H9 (cell line): ENCODE results near the gene FICD. TPM values are rescaled to one million over a fixed set of nuclear protein-coding genes. Genes with fewer than 3 reads are reported as not detected.

Experiments used
- DNase-seq: peaks from one replicate; pipeline ENCODE4 v3.0.0-alpha.2; 2017
- H2AFZ ChIP-seq: one replicate; pipeline ENCODE4 v1.6.1; 2013; ENCODE audit warnings: mild to moderate bottlenecking, low read length, control low read depth, moderate library complexity
- H2AK5ac ChIP-seq: 2 replicates; pipeline ENCODE4 v1.6.1; 2013; ENCODE audit warnings: low read length, control low read depth, mixed read lengths; ENCODE audit not compliant: insufficient read length
- H2BK120ac ChIP-seq: one replicate; pipeline ENCODE4 v1.6.1; 2013; ENCODE audit warnings: low read depth, mild to moderate bottlenecking, low read length, control low read depth, inconsistent platforms; ENCODE audit not compliant: poor library complexity, severe bottlenecking
- H2BK12ac ChIP-seq: 2 replicates; pipeline ENCODE4 v1.6.1; 2013; ENCODE audit warnings: low read length, control low read depth, mixed read lengths, low read depth; ENCODE audit not compliant: insufficient read length
- H2BK15ac ChIP-seq: 2 replicates; pipeline ENCODE4 v1.6.1; 2013; ENCODE audit warnings: low read depth, low read length, control low read depth
- H2BK20ac ChIP-seq: one replicate; pipeline ENCODE4 v1.6.1; 2013; ENCODE audit warnings: low read depth, mild to moderate bottlenecking, low read length, control low read depth, inconsistent platforms; ENCODE audit not compliant: poor library complexity, severe bottlenecking
- H2BK5ac ChIP-seq: 2 replicates; pipeline ENCODE4 v1.6.1; 2013; ENCODE audit warnings: low read length, control low read depth, mixed read lengths; ENCODE audit not compliant: insufficient read length
- H3K14ac ChIP-seq: 2 replicates; pipeline ENCODE4 v1.6.1; 2013; ENCODE audit warnings: low read length, control low read depth; ENCODE audit not compliant: insufficient read depth
- H3K18ac ChIP-seq: 2 replicates; pipeline ENCODE4 v1.6.1; 2013; ENCODE audit warnings: low read depth, mild to moderate bottlenecking, mixed read lengths, low read length, control low read depth; ENCODE audit not compliant: insufficient read length
- H3K23ac ChIP-seq: 2 replicates; pipeline ENCODE4 v1.6.1; 2013; ENCODE audit warnings: low read length, control low read depth, mixed read lengths, low read depth; ENCODE audit not compliant: insufficient read length
- H3K23me2 ChIP-seq: 2 replicates; pipeline ENCODE4 v1.6.1; 2013; ENCODE audit warnings: low read depth, mild to moderate bottlenecking, mixed read lengths, low read length, control low read depth; ENCODE audit not compliant: insufficient read length, poor library complexity, severe bottlenecking
- H3K27ac ChIP-seq: 2 replicates; pipeline ENCODE4 v1.5.1; 2013; ENCODE audit warnings: low read length, control low read depth, mixed read lengths, low read depth; ENCODE audit not compliant: insufficient read length
- H3K27me3 ChIP-seq: 2 replicates; pipeline ENCODE4 v1.6.1; 2013; ENCODE audit warnings: low read length, control low read depth, inconsistent platforms; ENCODE audit not compliant: insufficient read depth
- H3K4ac ChIP-seq: 2 replicates; pipeline ENCODE4 v1.6.1; 2013; ENCODE audit warnings: low read depth, mild to moderate bottlenecking, control low read depth, inconsistent platforms, low read length, moderate library complexity
- H3K4me1 ChIP-seq: 2 replicates; pipeline ENCODE4 v1.6.1; 2013; ENCODE audit warnings: low read length, control low read depth, inconsistent platforms; ENCODE audit not compliant: insufficient read depth
- H3K4me2 ChIP-seq: 2 replicates; pipeline ENCODE4 v1.6.1; 2013; ENCODE audit warnings: low read length, control low read depth, mixed read lengths; ENCODE audit not compliant: insufficient read length, insufficient read depth
- H3K56ac ChIP-seq: 2 replicates; pipeline ENCODE4 v1.6.1; 2013; ENCODE audit warnings: low read depth, mild to moderate bottlenecking, mixed read lengths, low read length, control low read depth; ENCODE audit not compliant: insufficient read length
- H3K79me1 ChIP-seq: 2 replicates; pipeline ENCODE4 v1.6.1; 2013; ENCODE audit warnings: low read depth, mild to moderate bottlenecking, moderate library complexity, low read length, control low read depth, inconsistent platforms; ENCODE audit not compliant: insufficient read depth, poor library complexity, severe bottlenecking
- H3K79me2 ChIP-seq: 2 replicates; pipeline ENCODE4 v1.6.1; 2013; ENCODE audit warnings: low read length, control low read depth, inconsistent platforms; ENCODE audit not compliant: insufficient read depth
- H3K9ac ChIP-seq: 2 replicates; pipeline ENCODE4 v1.6.1; 2013; ENCODE audit warnings: low read length, control low read depth, mixed read lengths; ENCODE audit not compliant: insufficient read length; ENCODE audit errors: extremely low read depth
- H3K9me3 ChIP-seq: one replicate; pipeline ENCODE4 v1.6.1; 2013; ENCODE audit warnings: low read depth, low read length, inconsistent platforms; ENCODE audit not compliant: control insufficient read depth
- H3T11ph ChIP-seq: one replicate; pipeline ENCODE4 v1.6.1; 2013; ENCODE audit warnings: mild to moderate bottlenecking, low read length, control low read depth, inconsistent platforms
- H4K20me1 ChIP-seq: one replicate; pipeline ENCODE4 v1.6.1; 2013; ENCODE audit not compliant: control insufficient read depth, insufficient read length, insufficient read depth
- H4K5ac ChIP-seq: 2 replicates; pipeline ENCODE4 v1.6.1; 2013; ENCODE audit warnings: low read depth, mild to moderate bottlenecking, mixed read lengths, low read length, control low read depth; ENCODE audit not compliant: insufficient read length
- H4K8ac ChIP-seq: replicated peaks from 2 replicates; pipeline ENCODE4 v1.6.1; 2013; ENCODE audit warnings: low read length, control low read depth, mixed read lengths, low read depth; ENCODE audit not compliant: insufficient read length
- H4K91ac ChIP-seq: 2 replicates; pipeline ENCODE4 v1.6.1; 2013; ENCODE audit warnings: low read depth, mild to moderate bottlenecking, moderate library complexity, mixed read lengths, low read length, control low read depth; ENCODE audit not compliant: insufficient read length
- H3K27ac Mint-ChIP-seq, 3 experiments: 2 replicates in 2 of 3; 3 replicates in 1 of 3; pipeline ENCODE4 v1.8.0; 2020 to 2021; ENCODE audit warnings: mixed read lengths in 3 of 3, mild to moderate bottlenecking in 1 of 3, moderate library complexity in 1 of 3
- H3K27me3 Mint-ChIP-seq: 2 replicates; pipeline ENCODE4 v1.8.0; 2021; ENCODE audit warnings: low read depth, mild to moderate bottlenecking, moderate library complexity, mixed read lengths
- H3K36me3 Mint-ChIP-seq, 3 experiments: 2 replicates in 2 of 3; 3 replicates in 1 of 3; pipeline ENCODE4 v1.8.0; 2020 to 2021; ENCODE audit warnings: low read depth in 3 of 3, mixed read lengths in 3 of 3; ENCODE audit not compliant: insufficient read depth in 1 of 3
- H3K4me1 Mint-ChIP-seq, 2 experiments: 2 replicates each; pipeline ENCODE4 v1.8.0; 2020; ENCODE audit warnings: mixed read lengths in 2 of 2
- H3K4me3 Mint-ChIP-seq, 2 experiments: 2 replicates in 1 of 2; 3 replicates in 1 of 2; pipeline ENCODE4 v1.8.0; 2020 to 2021; ENCODE audit warnings: mild to moderate bottlenecking in 2 of 2, mixed read lengths in 2 of 2, moderate library complexity in 1 of 2
- H3K9me3 Mint-ChIP-seq, 2 experiments: 2 replicates in 1 of 2; 3 replicates in 1 of 2; pipeline ENCODE4 v1.8.0; 2020; ENCODE audit warnings: mild to moderate bottlenecking in 2 of 2, mixed read lengths in 2 of 2, moderate library complexity in 1 of 2
- CTCF ChIP-seq: fragments of 200-600 bp; sonication (generic); conservative IDR thresholded peaks from 3 replicates; pipeline ENCODE4 v1.8.0; 2021; ENCODE audit warnings: antibody characterized with exemption, mild to moderate bottlenecking
- WGBS: extraction: QIAGEN DNeasy Blood & Tissue Kit; methylation state at CpG from one replicate; pipeline ENCODE4 v1.1.7; 2013; ENCODE audit warnings: missing lambda C conversion rate, low lambda C conversion rate, mixed read lengths; ENCODE audit not compliant: insufficient read length; ENCODE audit errors: extremely low coverage; 5-methylcytosine and 5-hydroxymethylcytosine counted together
- total RNA-seq: library from RNA; stranded (reverse); gene quantifications from 2 replicates; pipeline ENCODE4 v1.2.1, GENCODE V29; 2021

FICD gene
- total RNA-seq, 1 experiment from 2014 or later: 5.1 TPM

- no peaks in the 10 kb centered on the region; the same call in 1 of the 2 replicates for H3K27me3 Mint-ChIP-seq
- no peak overlapping the region for H3K56ac ChIP-seq
These were observed 2.4 kb downstream of the FICD start for GRCh38 chr12:108517288-108518100.

More at GRCh38 chr12:108517288-108518100, 2.4 kb downstream of the FICD start:
- H4K20me1 ChIP-seq: peaks cover 2% of the 10 kb centered on the region
- H2BK20ac ChIP-seq: no peak overlapping the region
- Mint-ChIP-seq H3K4me3 (peak overlapping the region in 1 of 2 experiments; percentile 5; a peak in 1 of 5 replicates), H3K4me1 (peaks cover 10% of the 10 kb centered on the region in 2 experiments), H3K27ac (no peak overlapping the region), H3K9me3 (no peaks in the 10 kb centered on the region), H3K36me3 (peaks cover 25 to 53% (median 45%) of the 10 kb centered on the region in 3 experiments; a peak in 6 of 7 replicates)
- H3K4ac ChIP-seq: no peak overlapping the region
- no peaks in the 10 kb centered on the region for H3K9me3 ChIP-seq
- H3T11ph ChIP-seq: no peak overlapping the region
- H4K8ac ChIP-seq: no peak overlapping the region
- no peak overlapping the region for H3K18ac ChIP-seq
- TF ChIP-seq CTCF: no peak
- no peaks in the 10 kb centered on the region for H3K79me2 ChIP-seq
- no peak overlapping the region for H2AFZ ChIP-seq
- H3K9ac ChIP-seq: no peak overlapping the region
- H3K23ac ChIP-seq: no peak overlapping the region
- H2BK15ac ChIP-seq: no peak overlapping the region
- no peak overlapping the region for H4K5ac ChIP-seq
- H2BK12ac ChIP-seq: no peak overlapping the region
- H4K91ac ChIP-seq: no peak overlapping the region
- H2BK120ac ChIP-seq: no peak overlapping the region
- peaks cover 6% of the 10 kb centered on the region for H3K23me2 ChIP-seq
- no peak overlapping the region for H3K4me2 ChIP-seq
- H3K27me3 ChIP-seq: no peaks in the 10 kb centered on the region; the same call in 1 of the 2 replicates
- peaks cover 3% of the 10 kb centered on the region; the same call in 1 of the 2 replicates for H3K4me1 ChIP-seq
- no peak overlapping the region for H3K14ac ChIP-seq
- DNase-seq: no peak
- H2BK5ac ChIP-seq: no peak overlapping the region
- no peak overlapping the region for H3K27ac ChIP-seq
- no CpG with 5 or more reads among the region's 12 CpGs for WGBS
- H3K79me1 ChIP-seq: peaks cover 5% of the 10 kb centered on the region
- no peak overlapping the region for H2AK5ac ChIP-seq
